HL-60 (cell line): ENCODE data around the gene TNFSF4.

ENCODE experiments used
- DNase-seq, 2 experiments: peaks; one replicate each; pipeline ENCODE4 v3.0.0-alpha.2; 2010 to 2020; ENCODE audit warnings: low read depth in 1 of 2, low spot score in 1 of 2
- H3K27ac ChIP-seq: fragments of 250-450 bp; sonication (Bioruptor Pico); replicated peaks from 2 replicates; pipeline ENCODE4 v1.5.1; 2020; ENCODE audit warnings: mild to moderate bottlenecking, moderate library complexity
- H3K27me3 ChIP-seq: fragments of 250-450 bp; sonication (Bioruptor Pico); 2 replicates; pipeline ENCODE4 v1.5.1; 2021; ENCODE audit warnings: mild to moderate bottlenecking, moderate library complexity; ENCODE audit not compliant: insufficient read depth, poor library complexity, severe bottlenecking
- H3K4me3 ChIP-seq: replicated peaks from 2 replicates; pipeline ENCODE4 v1.5.1; 2011; ENCODE audit warnings: mild to moderate bottlenecking, control low read depth, low read length; ENCODE audit not compliant: insufficient read depth
- CTCF ChIP-seq: IDR thresholded peaks from one replicate; pipeline ENCODE4 v1.5.1; 2011; ENCODE audit warnings: low read length, control low read depth, inconsistent platforms; ENCODE audit not compliant: insufficient read depth
- GABPA ChIP-seq: IDR thresholded peaks from 2 replicates; pipeline ENCODE4 v1.6.1; 2012; ENCODE audit warnings: low read depth
- POLR2AphosphoS5 ChIP-seq: IDR thresholded peaks from 2 replicates; pipeline ENCODE4 v1.6.1; 2012; ENCODE audit warnings: low read depth
- REST ChIP-seq: IDR thresholded peaks from 2 replicates; pipeline ENCODE4 v1.6.1; 2012; ENCODE audit warnings: low read depth; ENCODE audit not compliant: insufficient replicate concordance
- SPI1 ChIP-seq: IDR thresholded peaks from 2 replicates; pipeline ENCODE4 v1.6.1; 2012; ENCODE audit warnings: low read depth, mild to moderate bottlenecking, borderline replicate concordance

Gene TNFSF4

GRCh38 chr1:173223031-173223380, 15.9 kb upstream of the TNFSF4 start:
- no peak for DNase-seq
- TF ChIP-seq CTCF = no peak
- TF ChIP-seq GABPA = no peak
- TF ChIP-seq REST = no peak
- TF ChIP-seq SPI1 = no peak
- no peak for TF ChIP-seq POLR2AphosphoS5
- Histone ChIP-seq H3K27me3 (no peaks in the 10 kb centered on the region), H3K4me3 (no peak overlapping the region), H3K27ac (no peak overlapping the region)

GRCh38 chr1:173222149-173223030, 15.3 kb upstream of the TNFSF4 start:
- H3K4me3 ChIP-seq = no peak overlapping the region
- H3K27me3 ChIP-seq = no peaks in the 10 kb centered on the region
- no peak overlapping the region for H3K27ac ChIP-seq
- DNase-seq = no peak
- TF ChIP-seq SPI1 (no peak), GABPA (no peak), REST (no peak), POLR2AphosphoS5 (no peak), CTCF (no peak)

GRCh38 chr1:173220157-173220556, 13.0 kb upstream of the TNFSF4 start:
- Histone ChIP-seq H3K27ac (no peak overlapping the region), H3K27me3 (no peaks in the 10 kb centered on the region), H3K4me3 (no peak overlapping the region)
- no peak for DNase-seq
- TF ChIP-seq CTCF (no peak), POLR2AphosphoS5 (no peak), SPI1 (no peak), REST (no peak), GABPA (no peak)
